HEK293 (cell line): ENCODE measurements around the gene ZNF319.

Source experiments
- CTCF ChIA-PET: fragments of 350-600 bp; formaldehyde crosslinking; extraction: SDS; loops from one replicate; lab custom pipeline; 2021; ENCODE audit warnings: antibody characterized with exemption; lab: Yijun Ruan, JAX
- POLR2A ChIA-PET: fragments of 300-600 bp; formaldehyde crosslinking; extraction: SDS; loops from one replicate; lab custom pipeline; 2020; ENCODE audit warnings: antibody characterized with exemption, inconsistent platforms; lab: Yijun Ruan, JAX
- H3K27ac ChIP-seq: fragments of 200-500 bp; sonication (Bioruptor generic); 2 replicates; pipeline ENCODE4 v1.5.1; 2014; ENCODE audit warnings: low read depth, low read length, control low read depth, inconsistent platforms; ENCODE audit errors: extremely low read depth
- H3K36me3 ChIP-seq, 2 experiments: fragments of 200-500 bp in 1 of 2; sonication (Bioruptor generic) in 1 of 2; 1 replicate in 1 of 2; 2 replicates in 1 of 2; pipeline ENCODE4 v1.5.1; 2014 to 2017; ENCODE audit warnings: inconsistent platforms in 2 of 2, low read length in 2 of 2; ENCODE audit not compliant: control insufficient read depth in 2 of 2, insufficient read depth in 1 of 2
- H3K4me1 ChIP-seq: fragments of 200-500 bp; sonication (Bioruptor generic); 2 replicates; pipeline ENCODE4 v1.5.1; 2014; ENCODE audit warnings: mild to moderate bottlenecking, low read length, inconsistent platforms; ENCODE audit not compliant: control insufficient read depth, insufficient read depth
- H3K4me3 ChIP-seq: 2 replicates; pipeline ENCODE4 v1.5.1; 2011; ENCODE audit warnings: low read depth, mild to moderate bottlenecking, control low read depth, low read length, moderate library complexity
- H3K9me3 ChIP-seq: fragments of 200-500 bp; sonication (Bioruptor generic); 2 replicates; pipeline ENCODE4 v1.5.1; 2014; ENCODE audit warnings: low read depth, low read length, inconsistent platforms; ENCODE audit not compliant: control insufficient read depth, insufficient read depth
- HIC1 ChIP-seq: fragments of 450-650 bp; formaldehyde crosslinking; IDR thresholded peaks from 2 replicates; pipeline ENCODE4 v1.5.1; 2016; ENCODE audit warnings: missing biosample characterization, missing genetic modification characterization
- YY2 ChIP-seq: fragments of 450-650 bp; formaldehyde crosslinking; IDR thresholded peaks from 2 replicates; pipeline ENCODE4 v1.5.1; 2016; ENCODE audit warnings: missing biosample characterization, missing genetic modification characterization
- ZNF146 ChIP-seq: fragments of 450-650 bp; formaldehyde crosslinking; IDR thresholded peaks from 2 replicates; pipeline ENCODE4 v1.5.1; 2016; ENCODE audit warnings: missing biosample characterization, missing genetic modification characterization
- ZNF169 ChIP-seq: fragments of 450-650 bp; formaldehyde crosslinking; IDR thresholded peaks from 2 replicates; pipeline ENCODE4 v1.5.1; 2016; ENCODE audit warnings: missing biosample characterization, missing genetic modification characterization
- ZNF223 ChIP-seq: fragments of 450-650 bp; formaldehyde crosslinking; IDR thresholded peaks from 2 replicates; pipeline ENCODE4 v1.5.1; 2016; ENCODE audit warnings: missing biosample characterization, missing genetic modification characterization
- ZNF292 ChIP-seq: fragments of 450-650 bp; formaldehyde crosslinking; IDR thresholded peaks from 2 replicates; pipeline ENCODE4 v1.5.1; 2016; ENCODE audit warnings: low read depth, missing biosample characterization, missing genetic modification characterization, borderline replicate concordance
- ZNF324 ChIP-seq: fragments of 450-650 bp; formaldehyde crosslinking; IDR thresholded peaks from 2 replicates; pipeline ENCODE4 v1.5.1; 2016; ENCODE audit warnings: missing biosample characterization, missing genetic modification characterization
- ZNF354C ChIP-seq: fragments of 450-650 bp; formaldehyde crosslinking; IDR thresholded peaks from 2 replicates; pipeline ENCODE4 v1.5.1; 2016; ENCODE audit warnings: missing biosample characterization, missing genetic modification characterization, low read depth, borderline replicate concordance
- ZNF398 ChIP-seq: fragments of 450-650 bp; formaldehyde crosslinking; IDR thresholded peaks from 2 replicates; pipeline ENCODE4 v1.5.1; 2017; ENCODE audit warnings: missing biosample characterization, missing genetic modification characterization
- ZNF558 ChIP-seq: fragments of 450-650 bp; formaldehyde crosslinking; IDR thresholded peaks from 2 replicates; pipeline ENCODE4 v1.5.1; 2016; ENCODE audit warnings: missing biosample characterization, missing genetic modification characterization
- ZNF670 ChIP-seq: fragments of 450-650 bp; formaldehyde crosslinking; IDR thresholded peaks from 2 replicates; pipeline ENCODE4 v1.5.1; 2016; ENCODE audit warnings: missing biosample characterization, missing genetic modification characterization, low read depth
- ZNF776 ChIP-seq: fragments of 450-650 bp; formaldehyde crosslinking; IDR thresholded peaks from 2 replicates; pipeline ENCODE4 v1.5.0; 2017; ENCODE audit warnings: missing biosample characterization, missing genetic modification characterization, borderline replicate concordance
- TF ChIP-seq, protein P1 (sequence below): fragments of 450-650 bp; formaldehyde crosslinking; IDR thresholded peaks from 2 replicates; pipeline ENCODE4 v1.5.1; 2016; ENCODE audit warnings: missing biosample characterization, missing genetic modification characterization
- TF ChIP-seq, protein P2 (sequence below): fragments of 450-650 bp; formaldehyde crosslinking; IDR thresholded peaks from 2 replicates; pipeline ENCODE4 v1.5.1; 2016; ENCODE audit warnings: missing biosample characterization, missing genetic modification characterization
- TF ChIP-seq, protein P3 (sequence below): fragments of 450-650 bp; formaldehyde crosslinking; IDR thresholded peaks from 2 replicates; pipeline ENCODE4 v1.5.1; 2016; ENCODE audit warnings: missing biosample characterization, missing genetic modification characterization
- TF ChIP-seq, protein P4 (sequence below): fragments of 450-650 bp; formaldehyde crosslinking; IDR thresholded peaks from 2 replicates; pipeline ENCODE4 v1.5.1; 2016; ENCODE audit warnings: missing biosample characterization, missing genetic modification characterization
- TF ChIP-seq, protein P5 (sequence below): fragments of 450-650 bp; formaldehyde crosslinking; IDR thresholded peaks from 2 replicates; pipeline ENCODE4 v1.5.1; 2016; ENCODE audit warnings: missing biosample characterization, missing genetic modification characterization

The ZNF319 gene

DNA sequence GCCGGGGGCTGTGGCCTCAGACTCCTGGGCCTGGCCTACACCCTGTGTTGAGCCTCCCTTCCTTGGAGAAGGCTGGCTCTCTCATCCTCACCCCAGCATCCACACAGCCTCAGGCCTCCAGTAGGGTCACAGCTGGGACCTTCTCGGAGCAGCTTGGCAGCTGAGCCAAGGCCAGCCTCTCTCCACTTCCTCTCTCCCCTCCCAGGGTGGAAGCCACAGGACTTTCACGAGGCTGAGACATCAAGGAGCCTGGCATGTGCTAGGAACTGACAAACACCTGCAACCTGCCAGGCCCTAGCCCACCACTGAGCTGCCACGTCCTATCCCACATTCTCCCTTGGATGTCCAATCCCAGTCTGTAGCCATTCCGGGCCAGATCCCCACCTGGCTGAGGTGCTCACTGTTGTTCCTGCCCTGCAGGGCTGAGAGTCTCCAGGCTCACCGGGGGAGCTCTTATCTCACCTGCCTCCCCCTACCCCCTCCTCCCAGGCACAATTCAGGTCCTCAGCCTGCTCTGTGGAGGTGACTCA is 28.1 kb upstream of the ZNF319 start (continued):
- TF ChIP-seq, protein P1, sequence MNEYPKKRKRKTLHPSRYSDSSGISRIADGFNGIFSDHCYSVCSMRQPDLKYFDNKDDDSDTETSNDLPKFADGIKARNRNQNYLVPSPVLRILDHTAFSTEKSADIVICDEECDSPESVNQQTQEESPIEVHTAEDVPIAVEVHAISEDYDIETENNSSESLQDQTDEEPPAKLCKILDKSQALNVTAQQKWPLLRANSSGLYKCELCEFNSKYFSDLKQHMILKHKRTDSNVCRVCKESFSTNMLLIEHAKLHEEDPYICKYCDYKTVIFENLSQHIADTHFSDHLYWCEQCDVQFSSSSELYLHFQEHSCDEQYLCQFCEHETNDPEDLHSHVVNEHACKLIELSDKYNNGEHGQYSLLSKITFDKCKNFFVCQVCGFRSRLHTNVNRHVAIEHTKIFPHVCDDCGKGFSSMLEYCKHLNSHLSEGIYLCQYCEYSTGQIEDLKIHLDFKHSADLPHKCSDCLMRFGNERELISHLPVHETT (tag by site-specific recombination), result no peak
- TF ChIP-seq, protein P2, sequence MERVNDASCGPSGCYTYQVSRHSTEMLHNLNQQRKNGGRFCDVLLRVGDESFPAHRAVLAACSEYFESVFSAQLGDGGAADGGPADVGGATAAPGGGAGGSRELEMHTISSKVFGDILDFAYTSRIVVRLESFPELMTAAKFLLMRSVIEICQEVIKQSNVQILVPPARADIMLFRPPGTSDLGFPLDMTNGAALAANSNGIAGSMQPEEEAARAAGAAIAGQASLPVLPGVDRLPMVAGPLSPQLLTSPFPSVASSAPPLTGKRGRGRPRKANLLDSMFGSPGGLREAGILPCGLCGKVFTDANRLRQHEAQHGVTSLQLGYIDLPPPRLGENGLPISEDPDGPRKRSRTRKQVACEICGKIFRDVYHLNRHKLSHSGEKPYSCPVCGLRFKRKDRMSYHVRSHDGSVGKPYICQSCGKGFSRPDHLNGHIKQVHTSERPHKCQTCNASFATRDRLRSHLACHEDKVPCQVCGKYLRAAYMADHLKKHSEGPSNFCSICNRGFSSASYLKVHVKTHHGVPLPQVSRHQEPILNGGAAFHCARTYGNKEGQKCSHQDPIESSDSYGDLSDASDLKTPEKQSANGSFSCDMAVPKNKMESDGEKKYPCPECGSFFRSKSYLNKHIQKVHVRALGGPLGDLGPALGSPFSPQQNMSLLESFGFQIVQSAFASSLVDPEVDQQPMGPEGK (tag by site-specific recombination), result peak; percentile 18; the same call in 1 of the 2 replicates
- no peak for TF ChIP-seq ZNF324 (tag by site-specific recombination)

DNA sequence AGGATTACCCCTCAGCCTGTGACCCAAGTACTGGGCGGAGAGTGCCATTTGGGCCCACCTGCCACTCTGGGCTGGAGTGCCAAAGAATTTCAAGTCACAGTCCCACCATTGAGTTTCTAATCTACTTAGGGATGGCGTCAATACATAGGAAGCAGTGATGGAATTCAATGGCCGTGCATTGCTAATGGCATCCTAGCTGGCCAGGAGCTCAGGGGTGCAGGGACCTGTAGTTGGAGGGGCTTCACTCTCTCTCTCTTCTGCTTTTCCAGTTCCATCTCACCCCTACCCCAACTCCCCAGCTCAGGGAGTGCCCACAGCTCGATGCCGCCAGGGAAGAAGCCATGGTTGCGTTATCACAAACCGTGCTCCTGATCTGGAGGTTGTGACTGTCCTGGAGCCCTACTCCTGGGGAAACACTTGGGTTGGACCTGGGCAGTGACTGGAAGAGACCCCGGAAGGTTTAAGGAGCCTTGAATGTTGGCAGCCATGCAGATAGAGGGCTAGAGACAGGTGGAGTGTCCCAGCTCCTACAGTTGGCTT is 27.5 kb upstream of the ZNF319 start:
- Histone ChIP-seq H3K36me3 (no peaks in the 10 kb centered on the region), H3K27ac (no peak overlapping the region), H3K9me3 (no peaks in the 10 kb centered on the region), H3K4me1 (peaks cover 9% of the 10 kb centered on the region), H3K4me3 (no peak overlapping the region)
- ChIA-PET POLR2A (interaction anchor here (0.7 to 7.9 kb wide), 5 partner anchors 27 to 394 kb away, joined by 4 to 51 read pairs (median 5); partner anchors contain the start of genes CFAP20, KATNB1 and USB1), CTCF (interaction anchor here (0.5 to 3.1 kb wide), 7 partner anchors 50 to 363 kb away, joined by 3 to 15 read pairs (median 4); no protein-coding TSS in a partner anchor)
- TF ChIP-seq ZNF776 (tag by site-specific recombination) (no peak), ZNF398 (tag by site-specific recombination) (no peak)
- TF ChIP-seq, protein P3, sequence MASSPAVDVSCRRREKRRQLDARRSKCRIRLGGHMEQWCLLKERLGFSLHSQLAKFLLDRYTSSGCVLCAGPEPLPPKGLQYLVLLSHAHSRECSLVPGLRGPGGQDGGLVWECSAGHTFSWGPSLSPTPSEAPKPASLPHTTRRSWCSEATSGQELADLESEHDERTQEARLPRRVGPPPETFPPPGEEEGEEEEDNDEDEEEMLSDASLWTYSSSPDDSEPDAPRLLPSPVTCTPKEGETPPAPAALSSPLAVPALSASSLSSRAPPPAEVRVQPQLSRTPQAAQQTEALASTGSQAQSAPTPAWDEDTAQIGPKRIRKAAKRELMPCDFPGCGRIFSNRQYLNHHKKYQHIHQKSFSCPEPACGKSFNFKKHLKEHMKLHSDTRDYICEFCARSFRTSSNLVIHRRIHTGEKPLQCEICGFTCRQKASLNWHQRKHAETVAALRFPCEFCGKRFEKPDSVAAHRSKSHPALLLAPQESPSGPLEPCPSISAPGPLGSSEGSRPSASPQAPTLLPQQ (tag by site-specific recombination), result no peak

DNA sequence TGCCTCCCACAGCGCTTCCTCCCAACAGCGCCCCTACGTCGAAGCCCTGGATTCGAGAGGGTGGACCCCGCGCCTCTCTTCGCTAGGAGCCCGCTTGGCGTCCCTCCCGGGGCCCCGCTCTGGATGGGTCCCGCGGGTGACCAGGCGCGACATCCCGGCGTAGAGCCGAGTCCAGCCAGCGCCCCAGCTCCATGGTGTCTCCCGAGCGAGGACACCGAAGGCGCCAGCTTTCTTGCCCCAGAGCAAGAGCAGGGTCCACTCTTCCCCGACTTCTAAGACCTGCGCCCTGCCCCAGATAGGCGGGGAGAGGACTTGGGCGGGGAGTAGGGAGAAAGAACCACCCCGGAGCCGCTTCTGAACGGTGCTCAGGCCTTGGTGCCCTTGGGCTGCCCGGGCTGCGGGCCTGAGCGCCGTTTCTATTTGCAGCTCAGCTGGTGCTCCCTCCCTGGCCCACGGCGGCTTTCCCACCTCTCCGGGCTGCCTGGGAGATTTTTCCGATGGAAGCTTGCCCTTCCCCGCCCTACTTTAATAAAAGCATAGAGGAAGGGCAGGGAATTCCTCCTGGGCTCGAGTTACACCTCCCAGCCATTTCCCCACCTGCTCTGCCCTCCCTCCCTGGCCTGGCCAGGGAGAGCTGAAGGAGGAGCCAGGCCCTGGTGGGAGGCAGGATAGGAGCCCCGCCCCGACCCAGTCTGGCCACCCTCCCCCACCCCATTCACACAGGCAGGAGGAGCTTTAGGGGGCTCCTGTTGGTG is 26.9 kb upstream of the ZNF319 start:
- Histone ChIP-seq H3K36me3 (no peaks in the 10 kb centered on the region), H3K27ac (peak overlapping the region; percentile 47; the same call in 1 of the 2 replicates), H3K4me3 (peak overlapping the region; percentile 63), H3K9me3 (no peaks in the 10 kb centered on the region), H3K4me1 (peaks cover 14% of the 10 kb centered on the region)
- ChIA-PET POLR2A (interaction anchor here (0.7 to 7.9 kb wide), 6 partner anchors 26 to 394 kb away, joined by 4 to 51 read pairs (median 5); partner anchors contain the start of genes CFAP20, KATNB1 and USB1), CTCF (interaction anchor here (0.7 to 3.1 kb wide), 6 partner anchors 50 to 279 kb away, joined by 3 to 15 read pairs (median 4); no protein-coding TSS in a partner anchor)
- TF ChIP-seq ZNF223 (tag by site-specific recombination), result no peak
- no peak for TF ChIP-seq ZNF292 (tag by site-specific recombination)
- TF ChIP-seq ZNF354C (tag by site-specific recombination), result no peak
- TF ChIP-seq ZNF169 (tag by site-specific recombination), result no peak
- TF ChIP-seq ZNF146 (tag by site-specific recombination), result no peak
- no peak for TF ChIP-seq HIC1
- TF ChIP-seq ZNF670 (tag by site-specific recombination), result no peak
- TF ChIP-seq ZNF558 (tag by site-specific recombination), result no peak
- TF ChIP-seq, protein P4, sequence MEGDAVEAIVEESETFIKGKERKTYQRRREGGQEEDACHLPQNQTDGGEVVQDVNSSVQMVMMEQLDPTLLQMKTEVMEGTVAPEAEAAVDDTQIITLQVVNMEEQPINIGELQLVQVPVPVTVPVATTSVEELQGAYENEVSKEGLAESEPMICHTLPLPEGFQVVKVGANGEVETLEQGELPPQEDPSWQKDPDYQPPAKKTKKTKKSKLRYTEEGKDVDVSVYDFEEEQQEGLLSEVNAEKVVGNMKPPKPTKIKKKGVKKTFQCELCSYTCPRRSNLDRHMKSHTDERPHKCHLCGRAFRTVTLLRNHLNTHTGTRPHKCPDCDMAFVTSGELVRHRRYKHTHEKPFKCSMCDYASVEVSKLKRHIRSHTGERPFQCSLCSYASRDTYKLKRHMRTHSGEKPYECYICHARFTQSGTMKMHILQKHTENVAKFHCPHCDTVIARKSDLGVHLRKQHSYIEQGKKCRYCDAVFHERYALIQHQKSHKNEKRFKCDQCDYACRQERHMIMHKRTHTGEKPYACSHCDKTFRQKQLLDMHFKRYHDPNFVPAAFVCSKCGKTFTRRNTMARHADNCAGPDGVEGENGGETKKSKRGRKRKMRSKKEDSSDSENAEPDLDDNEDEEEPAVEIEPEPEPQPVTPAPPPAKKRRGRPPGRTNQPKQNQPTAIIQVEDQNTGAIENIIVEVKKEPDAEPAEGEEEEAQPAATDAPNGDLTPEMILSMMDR (tag by site-specific recombination), result no peak
- no peak for TF ChIP-seq YY2 (tag by site-specific recombination)
- TF ChIP-seq, protein P5, sequence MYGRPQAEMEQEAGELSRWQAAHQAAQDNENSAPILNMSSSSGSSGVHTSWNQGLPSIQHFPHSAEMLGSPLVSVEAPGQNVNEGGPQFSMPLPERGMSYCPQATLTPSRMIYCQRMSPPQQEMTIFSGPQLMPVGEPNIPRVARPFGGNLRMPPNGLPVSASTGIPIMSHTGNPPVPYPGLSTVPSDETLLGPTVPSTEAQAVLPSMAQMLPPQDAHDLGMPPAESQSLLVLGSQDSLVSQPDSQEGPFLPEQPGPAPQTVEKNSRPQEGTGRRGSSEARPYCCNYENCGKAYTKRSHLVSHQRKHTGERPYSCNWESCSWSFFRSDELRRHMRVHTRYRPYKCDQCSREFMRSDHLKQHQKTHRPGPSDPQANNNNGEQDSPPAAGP (tag by site-specific recombination), result 0 out of 2 replicates have a peak, but pooled peaks have one; percentile 15
